Measurements from ENCODE around the gene ADIPOR2. TPM values are rescaled to one million over a fixed set of nuclear protein-coding genes. Genes with fewer than 3 reads are reported as not detected.

The ADIPOR2 gene
- polyA plus RNA-seq, 1 experiment = 17.5 TPM

DNA sequence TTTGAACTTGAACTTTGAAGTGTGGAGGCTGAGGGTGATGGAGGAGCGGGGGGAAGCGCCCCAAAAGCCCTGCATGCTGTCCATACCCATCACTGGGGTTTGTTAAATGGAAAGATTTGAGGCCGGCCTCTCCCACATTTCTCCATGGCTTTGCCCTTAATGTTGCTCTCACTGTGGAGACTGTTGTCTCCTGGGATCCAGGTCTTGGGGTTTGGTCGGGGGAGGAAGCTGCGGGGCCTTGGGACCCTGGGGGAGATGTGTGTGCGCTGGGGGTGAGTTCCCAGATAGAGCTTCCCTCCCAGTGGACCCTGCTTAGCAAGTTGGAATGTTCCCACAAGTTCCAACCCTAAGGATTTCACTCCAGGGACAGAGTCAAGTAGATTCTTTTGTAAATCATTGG, 101.5 kb downstream of the ADIPOR2 start:
- H3K36me3 ChIP-seq (ENCODE audit: control insufficient read depth, insufficient read depth, low read length) = peaks cover 3% of the 10 kb centered on the region; the same call in 1 of the 2 replicates
- ChIA-PET POLR2A (no interaction called here), CTCF (interaction anchor here (0.6 to 12.6 kb wide), 6 partner anchors 136 to 992 kb away, joined by 3 to 242 read pairs (median 36); no protein-coding TSS in a partner anchor)
- DNase-seq (ENCODE audit: low read depth) = no peak
- TF ChIP-seq, protein P1, sequence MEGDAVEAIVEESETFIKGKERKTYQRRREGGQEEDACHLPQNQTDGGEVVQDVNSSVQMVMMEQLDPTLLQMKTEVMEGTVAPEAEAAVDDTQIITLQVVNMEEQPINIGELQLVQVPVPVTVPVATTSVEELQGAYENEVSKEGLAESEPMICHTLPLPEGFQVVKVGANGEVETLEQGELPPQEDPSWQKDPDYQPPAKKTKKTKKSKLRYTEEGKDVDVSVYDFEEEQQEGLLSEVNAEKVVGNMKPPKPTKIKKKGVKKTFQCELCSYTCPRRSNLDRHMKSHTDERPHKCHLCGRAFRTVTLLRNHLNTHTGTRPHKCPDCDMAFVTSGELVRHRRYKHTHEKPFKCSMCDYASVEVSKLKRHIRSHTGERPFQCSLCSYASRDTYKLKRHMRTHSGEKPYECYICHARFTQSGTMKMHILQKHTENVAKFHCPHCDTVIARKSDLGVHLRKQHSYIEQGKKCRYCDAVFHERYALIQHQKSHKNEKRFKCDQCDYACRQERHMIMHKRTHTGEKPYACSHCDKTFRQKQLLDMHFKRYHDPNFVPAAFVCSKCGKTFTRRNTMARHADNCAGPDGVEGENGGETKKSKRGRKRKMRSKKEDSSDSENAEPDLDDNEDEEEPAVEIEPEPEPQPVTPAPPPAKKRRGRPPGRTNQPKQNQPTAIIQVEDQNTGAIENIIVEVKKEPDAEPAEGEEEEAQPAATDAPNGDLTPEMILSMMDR (IDR thresholded peaks at IDR 0.05; ENCODE audit: insufficient read depth, low read depth, low read length) = no peak
- H3K27me3 ChIP-seq (ENCODE audit: control insufficient read depth, insufficient read depth, low read length) = no peaks in the 10 kb centered on the region
- no peak overlapping the region for H3K4me3 ChIP-seq (ENCODE audit: low read depth, low read length)

DNA sequence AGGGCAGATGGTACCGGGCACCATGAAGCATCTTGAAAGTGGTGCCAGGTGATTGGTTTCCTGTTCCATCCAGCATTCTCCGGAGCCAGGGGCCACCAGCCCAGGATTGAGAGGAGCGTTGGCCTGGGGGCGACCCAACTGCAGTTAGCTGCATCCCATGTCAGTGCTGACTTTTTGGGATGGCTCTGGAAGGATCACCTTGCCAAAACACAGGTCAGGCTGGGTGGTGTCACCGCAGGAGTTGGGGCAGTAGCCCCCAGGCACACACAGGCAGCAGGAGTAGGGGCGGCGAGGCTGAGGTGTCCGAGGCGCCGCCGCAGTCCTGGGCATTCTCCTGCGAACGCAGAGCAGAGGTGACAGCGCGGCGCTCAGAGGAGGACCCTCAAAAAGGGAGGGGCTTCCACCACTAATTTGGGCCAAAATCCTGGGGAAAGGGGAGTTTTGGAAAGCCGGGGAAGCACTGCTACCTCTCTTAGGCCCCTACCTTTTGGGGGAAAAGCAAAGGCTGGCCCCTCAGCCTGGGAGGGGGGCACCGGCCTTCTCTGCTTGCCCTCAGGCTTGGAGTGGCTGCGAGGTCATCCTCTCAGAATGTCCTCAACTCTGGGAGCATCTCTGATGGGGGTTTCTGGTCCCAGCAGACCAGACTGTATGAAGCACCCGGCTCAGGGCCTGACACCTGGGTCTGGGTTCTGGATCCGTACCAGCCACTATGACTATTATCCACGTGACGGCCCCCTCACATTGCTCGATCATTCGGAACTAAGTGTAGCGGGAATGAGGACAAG, 102.7 kb downstream of the ADIPOR2 start:
- CTCF ChIA-PET = interaction anchor here (3.2 to 12.6 kb wide), 4 partner anchors 137 to 160 kb away, joined by 17 to 242 read pairs (median 70); no protein-coding TSS in a partner anchor
- TF ChIP-seq, protein P1 (IDR thresholded peaks at IDR 0.05; ENCODE audit: insufficient read depth, low read depth, low read length) = no peak
- POLR2A ChIA-PET = no interaction called here

DNA sequence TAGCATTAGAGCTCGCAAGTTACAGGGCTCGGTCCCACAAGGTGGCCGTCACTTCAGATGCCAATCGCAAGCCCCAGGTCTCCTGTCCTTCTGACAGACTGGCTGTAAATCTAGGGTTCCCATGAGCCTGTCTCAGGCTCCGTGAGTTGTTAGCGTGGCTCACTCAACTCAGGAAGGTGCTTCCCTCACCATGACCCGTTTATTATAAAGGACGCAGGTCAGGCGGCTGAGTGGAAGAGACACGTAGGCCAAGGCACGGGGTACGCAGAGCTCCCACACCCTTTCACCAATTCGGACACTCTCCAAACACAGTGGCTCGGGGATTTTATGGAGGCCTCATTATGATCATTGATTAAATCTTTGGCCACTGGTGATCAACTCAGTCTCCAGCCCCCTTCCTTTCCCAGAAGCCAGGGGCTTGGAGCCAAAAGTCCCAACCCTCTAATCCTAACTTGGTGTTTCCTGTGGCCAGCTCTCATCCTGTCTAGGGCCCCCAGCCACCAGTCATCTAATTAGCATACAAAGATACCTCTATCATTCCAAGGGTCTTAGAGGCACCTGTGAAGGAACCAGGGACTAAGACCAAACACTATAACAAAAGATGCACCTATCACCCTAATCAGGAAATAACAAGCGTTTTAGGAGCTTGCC, 103.7 kb downstream of the ADIPOR2 start:
- TF ChIP-seq, protein P1 (IDR thresholded peaks at IDR 0.05; ENCODE audit: insufficient read depth, low read depth, low read length) = no peak
- POLR2A ChIA-PET = no interaction called here
- Histone ChIP-seq H3K4me3 (ENCODE audit: low read depth, low read length) (no peak overlapping the region), H3K27me3 (ENCODE audit: control insufficient read depth, insufficient read depth, low read length) (no peaks in the 10 kb centered on the region), H3K36me3 (ENCODE audit: control insufficient read depth, insufficient read depth, low read length) (no peaks in the 10 kb centered on the region)
- no peak for DNase-seq (ENCODE audit: low read depth)
- CTCF ChIA-PET = interaction anchor here (0.9 to 7.0 kb wide), 11 partner anchors 10 to 786 kb away, joined by 3 to 78 read pairs (median 5); no protein-coding TSS in a partner anchor

More for the DNA sequence above, 102.7 kb downstream of the ADIPOR2 start:
- Histone ChIP-seq H3K27me3 (ENCODE audit: control insufficient read depth, insufficient read depth, low read length) (no peaks in the 10 kb centered on the region), H3K36me3 (ENCODE audit: control insufficient read depth, insufficient read depth, low read length) (no peaks in the 10 kb centered on the region), H3K4me3 (ENCODE audit: low read depth, low read length) (no peak overlapping the region)
- no peak for DNase-seq (ENCODE audit: low read depth)

DNA sequence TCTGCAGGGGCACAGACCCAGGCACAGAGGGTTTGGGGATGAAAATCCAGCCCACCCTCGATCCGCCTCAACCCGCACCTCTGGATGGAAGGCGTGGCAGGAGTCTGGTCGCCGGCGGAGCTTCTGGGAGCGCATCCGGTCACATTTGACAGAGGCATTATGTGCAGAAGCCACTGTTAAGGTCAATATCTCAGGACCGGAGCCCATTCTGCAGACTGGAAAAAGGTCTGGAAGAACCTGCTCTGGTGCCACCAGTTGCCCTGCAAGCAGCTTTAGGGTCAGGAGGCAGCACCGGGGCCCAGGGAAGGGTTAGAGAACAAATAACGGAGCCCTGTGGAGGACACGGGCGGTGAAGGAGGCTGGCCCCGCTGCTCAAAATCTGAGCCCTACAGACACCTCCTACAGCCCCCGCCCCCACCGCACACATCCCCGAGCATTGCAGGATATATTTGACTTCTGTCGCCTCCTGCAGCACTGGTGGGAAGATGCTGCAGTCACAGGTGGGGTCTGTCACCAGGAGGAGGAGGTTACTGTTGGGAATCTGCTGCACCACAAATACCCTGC, 104.4 kb downstream of the ADIPOR2 start:
- H3K4me3 ChIP-seq (ENCODE audit: low read depth, low read length) = no peak overlapping the region
- ChIA-PET CTCF (interaction anchor here (0.6 to 7.0 kb wide), 19 partner anchors 8 to 785 kb away, joined by 3 to 78 read pairs (median 5); partner anchors contain the start of gene WNT5B), POLR2A (no interaction called here)
- TF ChIP-seq, protein P1 (IDR thresholded peaks at IDR 0.05; ENCODE audit: insufficient read depth, low read depth, low read length) = no peak
- no peaks in the 10 kb centered on the region for H3K36me3 ChIP-seq (ENCODE audit: control insufficient read depth, insufficient read depth, low read length)
- no peaks in the 10 kb centered on the region for H3K27me3 ChIP-seq (ENCODE audit: control insufficient read depth, insufficient read depth, low read length)
- DNase-seq (ENCODE audit: low read depth) = no peak
